Body of pancreas (tissue), 4 donors: ENCODE measurements around the gene GRB10. TPM values are rescaled to one million over a fixed set of nuclear protein-coding genes. Genes with fewer than 3 reads are reported as not detected.
A peak's percentile ranks its signal among the peaks of the same experiment; 100 is the strongest.

Experiments used
- ATAC-seq: fragments of 150-250 bp; one replicate; pipeline ENCODE4 v1.9.1; 2016
- DNase-seq, 4 donors: peaks; one replicate each; pipeline ENCODE4 v3.0.0-alpha.2; 2019
- H3K27ac ChIP-seq, 4 donors: fragments of 200-600 bp; sonication (generic); 1 replicate in 3 of 4; 2 replicates in 1 of 4; pipeline versions ENCODE4 v1.5.1 to v1.6.1; 2016 to 2019; ENCODE audit warnings: mild to moderate bottlenecking in 1 of 4, mixed read lengths in 1 of 4, moderate library complexity in 1 of 4
- H3K27me3 ChIP-seq, 2 donors: fragments of 200-600 bp; sonication (generic); one replicate each; pipeline ENCODE4 v1.6.0; 2016; ENCODE audit warnings: mild to moderate bottlenecking in 1 of 2
- H3K36me3 ChIP-seq, 2 donors: fragments of 200-600 bp; sonication (generic); replicated peaks in 1 of 2; 2 replicates each; pipeline ENCODE4 v1.5.1; 2016; ENCODE audit warnings: low read depth in 2 of 2; ENCODE audit not compliant: insufficient read depth in 1 of 2
- H3K4me1 ChIP-seq: fragments of 200-600 bp; sonication (generic); one replicate; pipeline ENCODE4 v1.6.0; 2016
- H3K4me3 ChIP-seq, 2 donors: fragments of 200-600 bp; sonication (generic); 1 replicate in 1 of 2; 2 replicates in 1 of 2; pipeline ENCODE4 v1.5.1; 2016 to 2019
- H3K9me3 ChIP-seq, 3 donors: fragments of 200-600 bp; sonication (generic); 1 replicate in 2 of 3; 2 replicates in 1 of 3; pipeline ENCODE4 v1.5.1; 2016
- POLR2A ChIP-seq, 3 donors: fragments of 450-650 bp; IDR thresholded peaks; one replicate each; pipeline ENCODE4 v1.6.1; 2016; ENCODE audit warnings: antibody characterized with exemption in 3 of 3, mild to moderate bottlenecking in 2 of 3
- WGBS, 2 donors: methylation state at CpG; one replicate each; pipeline ENCODE4 v1.1.5; 2017; 5-methylcytosine and 5-hydroxymethylcytosine counted together
- intact Hi-C: fragments of 100-400 bp; cut with DNase I; formaldehyde crosslinking; loops from one replicate; pipeline ENCODE4 v1.15.1; 2023
- total RNA-seq, 2 donors: library from RNA; depleted of rRNA; stranded (reverse); fragments of >200 nt; gene quantifications; one replicate each; pipeline ENCODE4 v1.1.0, GENCODE V29; 2016
- TF ChIP-seq, protein P1 (sequence below), 7 experiments: fragments of 450-650 bp in 4 of 7; fragments of 200-600 bp in 3 of 7; sonication (generic) in 3 of 7; IDR thresholded peaks; one replicate each; pipeline ENCODE4 v1.5.1; 2016 to 2019; ENCODE audit warnings: antibody characterized with exemption in 7 of 7

The GRB10 gene
- total RNA-seq, 2 donors from 2014 or later, result 130 to 229 TPM

DNA sequence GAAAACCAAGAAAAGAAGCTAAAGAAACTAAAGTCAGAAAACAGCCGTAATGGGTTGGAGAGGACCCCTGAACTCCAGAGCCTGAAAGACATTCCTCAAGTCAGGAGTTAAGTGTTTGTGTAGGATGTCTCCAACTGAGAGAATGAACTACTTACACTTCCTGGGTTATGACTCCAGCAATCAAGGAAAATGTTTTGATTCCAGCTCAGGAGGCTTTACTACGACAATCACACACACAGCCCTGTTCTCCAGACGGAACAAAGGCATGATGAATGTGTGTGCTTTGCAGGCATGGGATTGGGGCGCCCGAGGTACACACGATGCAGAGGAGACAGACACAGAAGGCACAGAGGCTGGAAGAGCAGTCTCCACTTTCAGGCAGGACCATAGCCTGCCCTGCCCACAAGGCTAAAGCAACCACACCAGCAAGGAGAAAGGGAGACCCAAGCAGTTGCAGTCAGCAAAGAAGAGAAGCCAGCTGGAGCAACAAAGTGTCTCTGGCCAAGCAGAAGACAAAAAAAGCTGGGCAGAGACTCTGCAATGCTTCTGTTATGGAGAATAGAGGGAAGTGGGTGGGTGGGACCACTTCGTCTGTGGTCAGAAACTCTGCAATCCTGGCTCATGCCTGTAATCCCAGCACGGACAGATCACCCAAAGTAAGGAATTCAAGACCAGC is 89.1 kb downstream of the GRB10 start:
- TF ChIP-seq, protein P1, sequence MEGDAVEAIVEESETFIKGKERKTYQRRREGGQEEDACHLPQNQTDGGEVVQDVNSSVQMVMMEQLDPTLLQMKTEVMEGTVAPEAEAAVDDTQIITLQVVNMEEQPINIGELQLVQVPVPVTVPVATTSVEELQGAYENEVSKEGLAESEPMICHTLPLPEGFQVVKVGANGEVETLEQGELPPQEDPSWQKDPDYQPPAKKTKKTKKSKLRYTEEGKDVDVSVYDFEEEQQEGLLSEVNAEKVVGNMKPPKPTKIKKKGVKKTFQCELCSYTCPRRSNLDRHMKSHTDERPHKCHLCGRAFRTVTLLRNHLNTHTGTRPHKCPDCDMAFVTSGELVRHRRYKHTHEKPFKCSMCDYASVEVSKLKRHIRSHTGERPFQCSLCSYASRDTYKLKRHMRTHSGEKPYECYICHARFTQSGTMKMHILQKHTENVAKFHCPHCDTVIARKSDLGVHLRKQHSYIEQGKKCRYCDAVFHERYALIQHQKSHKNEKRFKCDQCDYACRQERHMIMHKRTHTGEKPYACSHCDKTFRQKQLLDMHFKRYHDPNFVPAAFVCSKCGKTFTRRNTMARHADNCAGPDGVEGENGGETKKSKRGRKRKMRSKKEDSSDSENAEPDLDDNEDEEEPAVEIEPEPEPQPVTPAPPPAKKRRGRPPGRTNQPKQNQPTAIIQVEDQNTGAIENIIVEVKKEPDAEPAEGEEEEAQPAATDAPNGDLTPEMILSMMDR (IDR thresholded peaks at IDR 0.05), result no peak
- no peak for TF ChIP-seq POLR2A (IDR thresholded peaks at IDR 0.05)
- intact Hi-C loops, result no loop called here
- peaks cover 0 to 10% of the 10 kb centered on the region in 2 donors for H3K36me3 ChIP-seq
- WGBS, 2 donors, result 59 to 73% methylated on average over 8 of the region's 8 CpGs
- peaks cover 36% of the 10 kb centered on the region for H3K4me1 ChIP-seq
- DNase-seq (no peak), ATAC-seq (no peak)
- H3K4me3 ChIP-seq, result no peak overlapping the region
- H3K9me3 ChIP-seq, result no peaks in the 10 kb centered on the region
- no peaks in the 10 kb centered on the region for H3K27me3 ChIP-seq
- no peak overlapping the region for H3K27ac ChIP-seq

DNA sequence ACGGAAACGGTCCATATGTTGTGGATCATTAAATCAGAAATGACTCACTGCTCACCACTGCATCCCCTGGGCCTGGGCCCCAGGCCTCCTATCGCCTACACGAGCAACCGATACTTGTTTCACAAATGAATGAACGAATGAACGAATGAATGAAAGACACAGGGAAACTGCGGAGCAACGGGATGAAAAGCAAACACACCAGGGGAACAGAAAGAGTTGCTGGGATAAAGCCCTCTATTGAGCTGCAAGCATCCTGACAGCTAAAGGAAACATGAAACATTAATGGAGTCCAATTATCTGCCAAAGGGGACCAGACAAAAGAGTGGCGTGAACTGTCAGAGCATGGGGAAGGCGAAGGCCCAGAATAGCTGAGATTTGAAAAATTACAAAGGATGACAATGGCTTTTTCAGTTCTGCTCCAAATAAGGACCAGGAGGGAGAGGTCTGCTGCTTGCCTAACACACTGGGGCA is 92.1 kb downstream of the GRB10 start:
- no peak for DNase-seq
- peaks cover 54% of the 10 kb centered on the region for H3K4me1 ChIP-seq
- no peaks in the 10 kb centered on the region for H3K27me3 ChIP-seq
- intact Hi-C loops, result no loop called here
- TF ChIP-seq, protein P1 (IDR thresholded peaks at IDR 0.05), result no peak
- TF ChIP-seq POLR2A (IDR thresholded peaks at IDR 0.05), result no peak
- no peaks in the 10 kb centered on the region for H3K9me3 ChIP-seq
- ATAC-seq, result no peak
- no peak overlapping the region for H3K4me3 ChIP-seq
- 62 to 78% methylated on average over 11 of the region's 11 CpGs for WGBS, 2 donors
- peak overlapping the region in 1 of 4 donors; percentile 9 for H3K27ac ChIP-seq
- H3K36me3 ChIP-seq, result peaks cover 0 to 15% of the 10 kb centered on the region in 2 donors

DNA sequence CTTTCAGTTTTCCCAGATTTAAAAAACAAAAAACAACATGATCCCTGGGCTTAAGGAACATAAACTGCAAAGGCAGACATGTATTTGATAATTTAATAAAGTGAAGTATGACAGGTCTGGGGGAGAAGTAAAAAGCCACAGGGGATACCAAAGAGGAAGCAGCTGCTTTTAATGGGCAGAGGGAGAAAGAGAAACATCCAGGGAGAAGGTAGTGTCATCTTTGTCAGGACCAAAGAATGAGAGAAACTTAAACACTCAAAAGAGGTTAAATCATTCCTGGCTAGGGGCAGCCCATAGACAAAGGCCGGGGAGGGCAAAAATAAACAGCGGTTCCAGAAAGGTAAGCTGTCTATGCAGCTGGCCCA is 94.5 kb downstream of the GRB10 start:
- Histone ChIP-seq H3K36me3 (peaks cover 0 to 9% of the 10 kb centered on the region in 2 donors), H3K9me3 (no peaks in the 10 kb centered on the region), H3K27ac (peak overlapping the region; percentile 19 to 44 (median 30)), H3K4me3 (no peak overlapping the region), H3K4me1 (peaks cover 52% of the 10 kb centered on the region), H3K27me3 (no peaks in the 10 kb centered on the region)
- DNase-seq (no peak), ATAC-seq (no peak)
- TF ChIP-seq POLR2A (IDR thresholded peaks at IDR 0.05), result no peak
- TF ChIP-seq, protein P1 (IDR thresholded peaks at IDR 0.05), result no peak
- 36 to 44% methylated on average over 2 of the region's 2 CpGs for WGBS, 2 donors
- intact Hi-C loops, result no loop called here

DNA sequence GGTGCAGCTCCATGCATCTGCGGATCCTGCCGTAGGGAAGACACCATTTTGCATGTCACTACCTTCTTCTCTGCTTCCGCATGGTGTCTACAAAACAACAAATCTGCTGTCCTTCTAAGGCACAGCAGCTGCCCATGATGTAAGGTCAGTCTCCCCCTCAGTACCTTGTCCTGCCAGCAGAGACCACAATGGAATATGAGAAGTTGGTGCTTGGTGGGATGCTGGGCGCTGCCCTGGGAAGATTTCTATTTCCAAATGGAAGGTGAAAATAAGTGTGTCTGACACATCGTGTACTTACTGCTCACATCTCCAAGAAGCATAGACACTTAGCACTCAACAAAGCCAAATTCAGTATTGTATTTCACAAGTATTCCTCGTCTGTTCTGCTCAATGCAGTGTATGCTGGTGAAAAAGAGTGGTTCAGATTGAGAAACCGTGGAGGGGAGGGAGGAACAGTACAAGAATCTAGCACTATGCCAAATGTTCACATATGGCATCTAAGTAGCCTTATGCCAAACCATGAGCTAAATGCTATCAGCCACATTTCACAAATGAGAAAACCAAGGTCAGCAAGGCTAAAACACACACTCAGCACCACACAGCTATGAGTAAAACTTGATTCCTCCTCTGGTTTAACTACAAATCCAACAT is 95.0 kb downstream of the GRB10 start:
- WGBS, 2 donors, result 77 to 84% methylated on average over 7 of the region's 7 CpGs
- TF ChIP-seq POLR2A (IDR thresholded peaks at IDR 0.05), result no peak
- H3K4me1 ChIP-seq, result peaks cover 52% of the 10 kb centered on the region

DNA sequence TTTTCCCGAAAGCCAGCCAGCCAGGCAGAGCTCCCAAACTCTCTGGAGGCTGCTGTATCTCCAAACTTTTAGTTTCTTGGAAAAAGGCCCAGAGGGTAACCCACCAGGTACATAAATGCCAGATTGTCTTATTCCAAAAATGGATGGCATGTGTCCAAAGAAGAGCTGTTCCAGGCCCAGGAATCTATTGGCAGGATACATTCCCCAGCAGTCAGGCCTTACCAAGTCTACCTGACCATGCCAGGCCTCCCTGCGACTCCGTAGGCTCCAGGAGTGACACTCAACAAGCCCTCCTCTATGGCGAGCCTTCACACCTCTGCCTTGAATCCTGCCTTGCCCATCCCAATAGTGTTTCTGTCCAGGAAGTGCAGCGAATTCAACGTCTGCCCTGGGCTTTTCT is 95.6 kb downstream of the GRB10 start:
- no peak for ATAC-seq
- H3K4me1 ChIP-seq, result peaks cover 56% of the 10 kb centered on the region
- intact Hi-C loops, result no loop called here
- no peaks in the 10 kb centered on the region for H3K27me3 ChIP-seq
- WGBS, 2 donors, result 72 to 89% methylated on average over 6 of the region's 6 CpGs
- no peak overlapping the region for H3K4me3 ChIP-seq
- peak overlapping the region in 2 of 4 donors; percentile 26 to 40 for H3K27ac ChIP-seq
- TF ChIP-seq, protein P1 (IDR thresholded peaks at IDR 0.05), result no peak
- TF ChIP-seq POLR2A (IDR thresholded peaks at IDR 0.05), result no peak
- H3K9me3 ChIP-seq, result no peaks in the 10 kb centered on the region
- DNase-seq, result no peak
- H3K36me3 ChIP-seq, result peaks cover 0 to 9% of the 10 kb centered on the region in 2 donors

More for the DNA sequence above, 95.0 kb downstream of the GRB10 start:
- peak overlapping the region; percentile 19 to 44 (median 30) for H3K27ac ChIP-seq
- H3K36me3 ChIP-seq, result peaks cover 0 to 9% of the 10 kb centered on the region in 2 donors
- no peaks in the 10 kb centered on the region for H3K9me3 ChIP-seq
- H3K27me3 ChIP-seq, result no peaks in the 10 kb centered on the region
- peak; percentile 54 for ATAC-seq
- DNase-seq, result no peak
- no peak overlapping the region for H3K4me3 ChIP-seq
- intact Hi-C loops, result no loop called here
